ENCODE results near the gene RAG2.

- TF ChIP-seq CTCF (IDR thresholded peaks at IDR 0.05; ENCODE audit: poor library complexity) (no peak), EZH2 (IDR thresholded peaks at IDR 0.05; ENCODE audit: borderline replicate concordance) (no peak), EZH2phosphoT487 (IDR thresholded peaks at IDR 0.05; ENCODE audit: low read depth, severe bottlenecking, unreplicated experiment) (no peak)
Observed at GRCh38 chr11:36638556-36638955, 40.5 kb upstream of the RAG2 start.
